H1 (cell line): ENCODE data around the gene MSH2. TPM values are rescaled to one million over a fixed set of nuclear protein-coding genes. Genes with fewer than 3 reads are reported as not detected.

Source experiments
- CTCF ChIA-PET: fragments of 300-600 bp; sonication (Branson Sonifier 250); formaldehyde crosslinking; loops from one replicate; lab custom pipeline; 2021; ENCODE audit not compliant: partially characterized antibody; lab: Charles Lee
- POLR2A ChIA-PET: fragments of 300-600 bp; sonication (Branson Sonifier 250); formaldehyde crosslinking; loops from one replicate; lab custom pipeline; 2021; ENCODE audit warnings: inconsistent platforms; ENCODE audit not compliant: partially characterized antibody; lab: Charles Lee
- DNase-seq, 2 experiments: peaks; one replicate each; pipeline versions ENCODE4 v3.0.0 to v3.0.0-alpha.2; 2010 to 2022; ENCODE audit warnings: low spot score in 2 of 2, low read depth in 1 of 2, mixed read lengths in 1 of 2
- FAIRE-seq: peaks from 2 replicates; lab custom pipeline; 2011; peaks lifted over from hg19 to GRCh38; lab: Jason Lieb, UNC
- H2AFZ ChIP-seq: 2 replicates; pipeline ENCODE4 v1.8.1; 2012; ENCODE audit warnings: low read length, inconsistent platforms
- H2AK5ac ChIP-seq: 2 replicates; pipeline ENCODE4 v1.6.1; 2013; ENCODE audit warnings: low read depth, low read length
- H2BK120ac ChIP-seq: replicated peaks from 2 replicates; pipeline ENCODE3; 2013; ENCODE audit warnings: low read depth, low read length, inconsistent platforms
- H2BK12ac ChIP-seq: 2 replicates; pipeline ENCODE4 v1.6.1; 2013; ENCODE audit warnings: low read depth, low read length
- H2BK15ac ChIP-seq: 2 replicates; pipeline ENCODE4 v1.6.1; 2013; ENCODE audit warnings: low read length
- H2BK20ac ChIP-seq: 2 replicates; pipeline ENCODE4 v1.6.1; 2013; ENCODE audit warnings: low read length
- H2BK5ac ChIP-seq: 2 replicates; pipeline ENCODE4 v1.6.1; 2013; ENCODE audit warnings: low read depth, low read length
- H3K14ac ChIP-seq: 2 replicates; pipeline ENCODE4 v1.6.1; 2013; ENCODE audit warnings: inconsistent platforms; ENCODE audit not compliant: insufficient read length
- H3K18ac ChIP-seq: 2 replicates; pipeline ENCODE4 v1.6.1; 2013; ENCODE audit warnings: low read length; ENCODE audit errors: extremely low read depth
- H3K23ac ChIP-seq: 2 replicates; pipeline ENCODE4 v1.6.1; 2013; ENCODE audit warnings: inconsistent platforms; ENCODE audit not compliant: insufficient read length
- H3K23me2 ChIP-seq: 2 replicates; pipeline ENCODE4 v1.6.1; 2013; ENCODE audit warnings: low read depth, low read length
- H3K27ac ChIP-seq: 2 replicates; pipeline ENCODE4 v1.6.1; 2011; ENCODE audit warnings: low read depth, low read length, inconsistent platforms
- H3K27me3 ChIP-seq, 4 experiments: replicated peaks in 1 of 4; 1 replicate in 1 of 4; 2 replicates in 3 of 4; pipeline versions ENCODE4 v1.6.1 to v1.8.1; 2011 to 2013; ENCODE audit warnings: low read length in 3 of 4, mild to moderate bottlenecking in 3 of 4, inconsistent platforms in 2 of 4, mixed read lengths in 2 of 4, moderate library complexity in 1 of 4; ENCODE audit not compliant: control insufficient read depth in 3 of 4, insufficient read depth in 3 of 4; ENCODE audit errors: extremely low read depth in 1 of 4
- H3K36me3 ChIP-seq, 4 experiments: 2 replicates each; pipeline versions ENCODE4 v1.6.1 to v1.8.1; 2011 to 2013; ENCODE audit warnings: mild to moderate bottlenecking in 4 of 4, low read length in 3 of 4, moderate library complexity in 2 of 4, control low read depth in 1 of 4, inconsistent platforms in 1 of 4; ENCODE audit not compliant: insufficient read depth in 4 of 4, control insufficient read depth in 2 of 4
- H3K4ac ChIP-seq: replicated peaks from 2 replicates; pipeline ENCODE3; 2013; ENCODE audit warnings: low read length, low read depth, mixed read lengths, inconsistent platforms; ENCODE audit not compliant: insufficient read length
- H3K4me1 ChIP-seq, 4 experiments: replicated peaks in 1 of 4; 1 replicate in 1 of 4; 2 replicates in 3 of 4; pipeline versions ENCODE4 v1.6.1 to v1.8.1; 2011 to 2013; ENCODE audit warnings: low read length in 3 of 4, inconsistent platforms in 2 of 4, mixed read lengths in 1 of 4; ENCODE audit not compliant: insufficient read depth in 4 of 4, control insufficient read depth in 3 of 4
- H3K4me2 ChIP-seq, 2 experiments: 2 replicates each; pipeline versions ENCODE4 v1.6.1 to v1.8.1; 2011 to 2013; ENCODE audit warnings: low read depth in 2 of 2, low read length in 2 of 2, control low read depth in 1 of 2, inconsistent platforms in 1 of 2, mild to moderate bottlenecking in 1 of 2; ENCODE audit not compliant: insufficient read depth in 1 of 2
- H3K4me3 ChIP-seq, 4 experiments: fragments of 200-600, 300-600 bp in 1 of 4; sonication (generic), shearing (Covaris generic), sonication (Bioruptor Twin) in 1 of 4; 2 replicates each; pipeline versions ENCODE4 v1.5.1 to v1.8.1; 2011 to 2016; ENCODE audit warnings: low read length in 4 of 4, low read depth in 3 of 4, control low read depth in 2 of 4, inconsistent platforms in 2 of 4, mild to moderate bottlenecking in 2 of 4, mixed read lengths in 1 of 4, moderate library complexity in 1 of 4; ENCODE audit not compliant: insufficient read depth in 2 of 4; ENCODE audit errors: extremely low read depth in 1 of 4
- H3K56ac ChIP-seq: replicated peaks from 2 replicates; pipeline ENCODE3; 2013; ENCODE audit warnings: low read depth, mild to moderate bottlenecking, mixed read lengths, low read length, inconsistent platforms; ENCODE audit not compliant: insufficient read length
- H3K79me1 ChIP-seq: 2 replicates; pipeline ENCODE4 v1.6.1; 2013; ENCODE audit warnings: low read depth, low read length, control low read depth
- H3K79me2 ChIP-seq, 2 experiments: 2 replicates each; pipeline versions ENCODE4 v1.6.1 to v1.8.1; 2012 to 2013; ENCODE audit warnings: low read length in 2 of 2, mild to moderate bottlenecking in 2 of 2, inconsistent platforms in 1 of 2; ENCODE audit not compliant: insufficient read depth in 2 of 2, control insufficient read depth in 1 of 2
- H3K9ac ChIP-seq, 4 experiments: replicated peaks in 1 of 4; 1 replicate in 1 of 4; 2 replicates in 3 of 4; pipeline versions ENCODE4 v1.6.1 to v1.8.1; 2011 to 2013; ENCODE audit warnings: low read depth in 3 of 4, low read length in 3 of 4, control low read depth in 2 of 4, mild to moderate bottlenecking in 2 of 4, moderate library complexity in 2 of 4, inconsistent platforms in 1 of 4; ENCODE audit errors: extremely low read depth in 1 of 4
- H3K9me3 ChIP-seq, 2 experiments: 2 replicates each; pipeline versions ENCODE4 v1.6.1 to v1.8.1; 2012 to 2013; ENCODE audit warnings: mild to moderate bottlenecking in 2 of 2, moderate library complexity in 2 of 2, control low read depth in 1 of 2, inconsistent platforms in 1 of 2, low read depth in 1 of 2, low read length in 1 of 2, mixed read lengths in 1 of 2; ENCODE audit not compliant: insufficient read depth in 2 of 2
- H4K20me1 ChIP-seq, 2 experiments: replicated peaks in 1 of 2; 2 replicates each; pipeline versions ENCODE3 to v1.8.1; 2011 to 2013; ENCODE audit warnings: inconsistent platforms in 2 of 2, low read length in 2 of 2, mild to moderate bottlenecking in 1 of 2; ENCODE audit not compliant: insufficient read depth in 2 of 2, control insufficient read depth in 1 of 2
- H4K5ac ChIP-seq: 2 replicates; pipeline ENCODE4 v1.6.1; 2013; ENCODE audit warnings: low read length, low read depth, mixed read lengths, inconsistent platforms; ENCODE audit not compliant: insufficient read length
- H4K8ac ChIP-seq: 2 replicates; pipeline ENCODE4 v1.8.0; 2013; ENCODE audit warnings: mild to moderate bottlenecking, moderate library complexity, low read length, inconsistent platforms; ENCODE audit not compliant: insufficient read depth; ENCODE audit errors: extremely low read depth
- H4K91ac ChIP-seq: replicated peaks from 2 replicates; pipeline ENCODE3; 2013; ENCODE audit warnings: low read length, mixed read lengths, inconsistent platforms; ENCODE audit not compliant: insufficient read length
- CHD2 ChIP-seq: IDR thresholded peaks from 2 replicates; pipeline ENCODE4 v1.6.1; 2012; ENCODE audit warnings: low read length, improper control_type of control experiment
- CTBP2 ChIP-seq: IDR thresholded peaks from 2 replicates; pipeline ENCODE4 v1.7.0; 2011; ENCODE audit warnings: borderline replicate concordance, mild to moderate bottlenecking, moderate library complexity, mixed read lengths, low read length; ENCODE audit not compliant: insufficient read depth, insufficient read length
- EP300 ChIP-seq, 2 experiments: IDR thresholded peaks; 1 replicate in 1 of 2; 2 replicates in 1 of 2; pipeline ENCODE4 v1.6.1; 2011 to 2012; ENCODE audit warnings: low read depth in 2 of 2, low read length in 2 of 2, mild to moderate bottlenecking in 2 of 2, borderline replicate concordance in 1 of 2, inconsistent platforms in 1 of 2, moderate library complexity in 1 of 2
- FOSL1 ChIP-seq: IDR thresholded peaks from 2 replicates; pipeline ENCODE4 v1.6.1; 2011; ENCODE audit warnings: mild to moderate bottlenecking, low read depth, low read length, moderate library complexity; ENCODE audit not compliant: insufficient read depth
- KDM5A ChIP-seq: fragments of 200-600 bp; IDR thresholded peaks from 2 replicates; pipeline ENCODE4 v1.7.1; 2012; ENCODE audit warnings: mild to moderate bottlenecking, low read length, inconsistent platforms, mixed read lengths
- NRF1 ChIP-seq: IDR thresholded peaks from 2 replicates; pipeline ENCODE4 v1.6.1; 2011; ENCODE audit warnings: mild to moderate bottlenecking, low read depth, low read length, improper control_type of control experiment
- SAP30 ChIP-seq: fragments of 300-600 bp; sonication (generic); IDR thresholded peaks from 2 replicates; pipeline ENCODE4 v1.7.1; 2012; ENCODE audit warnings: low read length, moderate library complexity, mild to moderate bottlenecking, inconsistent platforms; ENCODE audit not compliant: insufficient read depth, insufficient replicate concordance
- SP2 ChIP-seq: IDR thresholded peaks from 2 replicates; pipeline ENCODE4 v1.6.1; 2012; ENCODE audit warnings: mild to moderate bottlenecking, low read length, inconsistent platforms
- SUZ12 ChIP-seq: fragments of 200-600 bp; sonication (generic); IDR thresholded peaks from 2 replicates; pipeline ENCODE4 v1.6.1; 2012; ENCODE audit warnings: mild to moderate bottlenecking, inconsistent platforms, low read length, moderate library complexity, mixed read lengths
- YY1 ChIP-seq: IDR thresholded peaks from 2 replicates; pipeline ENCODE4 v1.6.1; 2011; ENCODE audit warnings: low read depth, mild to moderate bottlenecking, low read length
- ZNF274 ChIP-seq: IDR thresholded peaks from 2 replicates; pipeline ENCODE4 v1.7.0; 2012; ENCODE audit warnings: low read length, borderline replicate concordance; ENCODE audit errors: extremely low read depth
- WGBS, 2 experiments: shearing (Covaris generic) in 1 of 2; methylation state at CpG; one replicate each; pipeline versions ENCODE4 v1.1.6 to v1.1.7; 2013 to 2015; ENCODE audit warnings: low lambda C conversion rate in 2 of 2, mixed read lengths in 2 of 2, inconsistent platforms in 1 of 2, low coverage in 1 of 2, missing lambda C conversion rate in 1 of 2; ENCODE audit not compliant: insufficient replicate concordance in 2 of 2, insufficient coverage in 1 of 2, insufficient read length in 1 of 2; ENCODE audit errors: extremely low coverage in 1 of 2, missing lambda C conversion rate in 1 of 2; 5-methylcytosine and 5-hydroxymethylcytosine counted together
- polyA plus RNA-seq, 7 experiments: library from polyadenylated mRNA; depleted of rRNA in 3 of 7; stranded (reverse) in 5 of 7; unstranded in 2 of 7; fragments of >200 nt in 5 of 7; fragments of 200-250 nt in 2 of 7; gene quantifications; 1 replicate in 5 of 7; 2 replicates in 1 of 7; 4 replicates in 1 of 7; pipeline versions ENCODE4 v1.2.1 to v1.2.3, GENCODE V29; 2011 to 2013; ENCODE audit warnings: missing spikeins in 2 of 7, mixed read lengths in 2 of 7
- total RNA-seq: library from RNA; stranded (reverse); fragmentation: NEBNext Ultra II Directional; extraction: Animal tissue kit (Norgen Biotek cat#: 25700); gene quantifications from 2 replicates; pipeline ENCODE4 v1.2.1, GENCODE V29; 2021
- TF ChIP-seq, protein P1 (sequence below): IDR thresholded peaks from 2 replicates; pipeline ENCODE4 v1.6.1; 2011; ENCODE audit warnings: low read length, improper control_type of control experiment

The MSH2 gene
- total and polyA plus RNA-seq, 2 of the 8 experiments (the other 6 are each of a cell fraction or from before 2014, with no cell fraction given): 64.1 to 228 TPM

DNA sequence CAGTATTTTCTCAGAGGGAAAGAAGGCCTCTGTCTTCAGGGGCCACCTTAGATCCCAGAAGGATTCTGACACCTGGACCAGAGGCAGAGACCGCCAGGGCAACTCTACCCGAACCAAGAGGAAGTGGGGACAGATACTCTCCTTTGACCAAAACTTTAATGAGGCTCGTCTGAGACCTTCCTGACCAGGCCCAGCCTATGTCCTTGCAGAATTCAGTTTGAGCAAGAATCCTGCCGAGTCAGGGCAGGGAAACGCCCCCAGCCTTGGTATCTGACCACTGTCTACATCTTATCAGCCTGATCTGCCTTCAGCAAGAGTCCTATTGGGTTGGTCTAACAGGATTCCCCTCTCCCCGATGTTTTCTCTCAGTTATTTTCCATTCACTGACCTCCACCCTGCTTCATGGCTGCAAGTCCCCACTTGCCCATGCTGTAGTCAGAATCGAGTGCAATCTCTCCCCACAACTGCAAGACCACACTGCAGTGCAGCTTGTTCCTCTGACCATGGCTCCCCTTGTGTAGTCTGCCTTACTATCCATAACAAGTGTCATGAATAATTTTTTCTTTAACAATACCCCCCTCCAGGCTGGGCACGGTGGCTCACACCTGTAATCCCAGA is 95.0 kb downstream of the MSH2 start:
- no peak overlapping the region for H3K9ac ChIP-seq
- no peak for TF ChIP-seq FOSL1
- TF ChIP-seq SUZ12: no peak
- TF ChIP-seq ZNF274: no peak
- no peak for TF ChIP-seq SP2
- TF ChIP-seq KDM5A: no peak
- no peak for TF ChIP-seq NRF1
- TF ChIP-seq, protein P1, sequence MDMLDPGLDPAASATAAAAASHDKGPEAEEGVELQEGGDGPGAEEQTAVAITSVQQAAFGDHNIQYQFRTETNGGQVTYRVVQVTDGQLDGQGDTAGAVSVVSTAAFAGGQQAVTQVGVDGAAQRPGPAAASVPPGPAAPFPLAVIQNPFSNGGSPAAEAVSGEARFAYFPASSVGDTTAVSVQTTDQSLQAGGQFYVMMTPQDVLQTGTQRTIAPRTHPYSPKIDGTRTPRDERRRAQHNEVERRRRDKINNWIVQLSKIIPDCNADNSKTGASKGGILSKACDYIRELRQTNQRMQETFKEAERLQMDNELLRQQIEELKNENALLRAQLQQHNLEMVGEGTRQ: no peak
- no peak for TF ChIP-seq EP300 (IDR thresholded peaks at IDR 0.05; ENCODE audit: borderline replicate concordance in 1 of 2, low read depth in 2 of 2, low read length in 2 of 2)
- no peak for TF ChIP-seq SAP30
- no peak for TF ChIP-seq YY1
- no peak for TF ChIP-seq CHD2
- TF ChIP-seq CTBP2: no peak

More for the DNA sequence above, 95.0 kb downstream of the MSH2 start:
- Histone ChIP-seq H3K56ac (no peak overlapping the region), H2AK5ac (no peak overlapping the region), H2AFZ (no peak overlapping the region), H3K79me2 (no peaks in the 10 kb centered on the region), H3K23ac (no peak overlapping the region), H3K4me3 (no peak overlapping the region), H3K18ac (no peak overlapping the region), H3K27ac (no peak overlapping the region), H3K27me3 (no peaks in the 10 kb centered on the region), H4K91ac (no peak overlapping the region), H4K5ac (no peak overlapping the region), H2BK12ac (no peak overlapping the region), H3K79me1 (no peaks in the 10 kb centered on the region), H3K36me3 (peaks cover 0 to 7% (median 3%) of the 10 kb centered on the region in 4 experiments; a peak in 2 of 8 replicates), H3K23me2 (peaks cover 5% of the 10 kb centered on the region; the same call in 1 of the 2 replicates), H3K4me1 (no peaks in the 10 kb centered on the region; a peak in 2 of 7 replicates), H2BK20ac (no peak overlapping the region), H2BK15ac (no peak overlapping the region), H3K9me3 (peaks cover 16 to 17% of the 10 kb centered on the region in 2 experiments), H2BK120ac (no peak overlapping the region), H3K4ac (no peak overlapping the region), H2BK5ac (no peak overlapping the region), H4K8ac (no peak overlapping the region), H4K20me1 (no peaks in the 10 kb centered on the region), H3K14ac (no peak overlapping the region), H3K4me2 (no peak overlapping the region)
- 94% methylated on average over 8 of the region's 8 CpGs; no CpG with 5 or more reads in 1 of the 2 experiments for WGBS, 2 experiments
- POLR2A ChIA-PET: interaction anchor here (2.0 kb wide), 1 partner anchor 8 kb away, joined by 10 read pairs; no protein-coding TSS in a partner anchor
- DNase-seq: no peak
- FAIRE-seq: no peak
- CTCF ChIA-PET: interaction anchor here (0.8 to 1.6 kb wide), 2 partner anchors 12 to 270 kb away, joined by 3 to 4 read pairs; no protein-coding TSS in a partner anchor
